ENCODE data around the gene RXRG. TPM values are rescaled to one million over a fixed set of nuclear protein-coding genes. Genes with fewer than 3 reads are reported as not detected.

The RXRG gene
- total and polyA plus RNA-seq, 2 of the 8 experiments (the other 6 are each of a cell fraction or from before 2014, with no cell fraction given) = not detected

GRCh38 chr1:165369255-165369848, 75.6 kb downstream of the RXRG start:
- no peak overlapping the region for H3K4me3 ChIP-seq (ENCODE audit: extremely low read depth in 1 of 4, insufficient read depth in 2 of 4, low read depth in 3 of 4, low read length in 4 of 4)
- H3K27me3 ChIP-seq (replicated peaks in 1 of 4; ENCODE audit: control insufficient read depth in 3 of 4, extremely low read depth in 1 of 4, insufficient read depth in 3 of 4, low read length in 3 of 4) = peaks cover 0 to 10% (median under 1%) of the 10 kb centered on the region in 4 experiments; a peak in 1 of 7 replicates
- H3K18ac ChIP-seq (ENCODE audit: extremely low read depth, low read length) = no peak overlapping the region
- TF ChIP-seq RAD21 (IDR thresholded peaks at IDR 0.05 in 1 of 2, conservative IDR thresholded peaks at IDR 0.05 in 1 of 2; ENCODE audit: low read depth in 2 of 2, low read length in 2 of 2) = peak; percentile 75 to 80
- TF ChIP-seq CBX8 (IDR thresholded peaks at IDR 0.05; ENCODE audit: borderline replicate concordance, low read depth, low read length) = no peak
- 0 out of 2 replicates have a peak, but pooled peaks have one; percentile 39 for TF ChIP-seq MAX (IDR thresholded peaks at IDR 0.05)
- no peak for TF ChIP-seq NRF1 (IDR thresholded peaks at IDR 0.05; ENCODE audit: low read depth, low read length)
- TF ChIP-seq JUND (IDR thresholded peaks at IDR 0.05; ENCODE audit: low read length) = no peak
- no peak for TF ChIP-seq USF2 (IDR thresholded peaks at IDR 0.05; ENCODE audit: low read length)
- TF ChIP-seq CTCF (IDR thresholded peaks at IDR 0.05; ENCODE audit: control extremely low read depth in 1 of 3, insufficient read depth in 1 of 3, low read depth in 1 of 3, low read length in 3 of 3) = peak; percentile 82 to 93 (median 92)
- peak overlapping the region; percentile 36; the same call in 1 of the 2 replicates for H2BK15ac ChIP-seq (ENCODE audit: low read length)
- H2AFZ ChIP-seq (ENCODE audit: low read length) = 0 out of 2 replicates have a peak overlapping the region, but pooled peaks have one; percentile 10
- no peaks in the 10 kb centered on the region for H3K79me2 ChIP-seq (ENCODE audit: control insufficient read depth in 1 of 2, insufficient read depth in 2 of 2, low read length in 2 of 2)
- H2BK120ac ChIP-seq (replicated peaks; ENCODE audit: low read depth, low read length) = no peak overlapping the region
- no peak overlapping the region for H2BK20ac ChIP-seq (ENCODE audit: low read length)
- no peaks in the 10 kb centered on the region for H3K9me3 ChIP-seq (ENCODE audit: insufficient read depth in 2 of 2, low read depth in 1 of 2, low read length in 1 of 2)
- FAIRE-seq (peak; percentile 82), DNase-seq (ENCODE audit: low read depth in 1 of 2, low spot score in 2 of 2) (peak in 1 of 2 experiments; percentile 87)
- no peak overlapping the region for H4K91ac ChIP-seq (replicated peaks; ENCODE audit: insufficient read length, low read length)
- no peak overlapping the region for H3K56ac ChIP-seq (replicated peaks; ENCODE audit: insufficient read length, low read depth, low read length)
- H2BK5ac ChIP-seq (ENCODE audit: low read depth, low read length) = no peak overlapping the region
- no peaks in the 10 kb centered on the region for H3K23me2 ChIP-seq (ENCODE audit: low read depth, low read length)
- H4K20me1 ChIP-seq (replicated peaks in 1 of 2; ENCODE audit: control insufficient read depth in 1 of 2, insufficient read depth in 2 of 2, low read length in 2 of 2) = peaks cover 0 to 2% of the 10 kb centered on the region in 2 experiments
- peaks cover 0 to 4% (median 0%) of the 10 kb centered on the region in 4 experiments; a peak in 3 of 7 replicates for H3K4me1 ChIP-seq (replicated peaks in 1 of 4; ENCODE audit: control insufficient read depth in 3 of 4, insufficient read depth in 4 of 4, low read length in 3 of 4)
- POLR2A ChIA-PET (ENCODE audit: partially characterized antibody) = no interaction called here
- H2BK12ac ChIP-seq (ENCODE audit: low read depth, low read length) = no peak overlapping the region
- no peak overlapping the region for H4K8ac ChIP-seq (ENCODE audit: extremely low read depth, insufficient read depth, low read length)
- no peak overlapping the region for H3K23ac ChIP-seq (ENCODE audit: insufficient read length)
- WGBS, 2 experiments (ENCODE audit: extremely low coverage in 1 of 2, insufficient coverage in 1 of 2, insufficient read length in 1 of 2, insufficient replicate concordance in 2 of 2, low coverage in 1 of 2, low lambda C conversion rate in 2 of 2, missing lambda C conversion rate in 1 of 2) = 28% methylated on average over 9 of the region's 9 CpGs; no CpG with 5 or more reads in 1 of the 2 experiments
- H2AK5ac ChIP-seq (ENCODE audit: low read depth, low read length) = no peak overlapping the region
- no peak overlapping the region for H3K4me2 ChIP-seq (ENCODE audit: insufficient read depth in 1 of 2, low read depth in 2 of 2, low read length in 2 of 2)
- H3K36me3 ChIP-seq (ENCODE audit: control insufficient read depth in 2 of 4, insufficient read depth in 4 of 4, low read length in 3 of 4) = no peaks in the 10 kb centered on the region
- CTCF ChIA-PET (ENCODE audit: partially characterized antibody) = interaction anchor here (0.8 to 6.3 kb wide), 66 partner anchors 7 to 1010 kb away, joined by 3 to 138 read pairs (median 5); partner anchors contain the start of gene LMX1A
- no peak overlapping the region for H3K4ac ChIP-seq (replicated peaks; ENCODE audit: insufficient read length, low read depth, low read length)
- H3K9ac ChIP-seq (replicated peaks in 1 of 4; ENCODE audit: extremely low read depth in 1 of 4, low read depth in 3 of 4, low read length in 3 of 4) = no peak overlapping the region
- no peak overlapping the region for H3K27ac ChIP-seq (ENCODE audit: low read depth, low read length)
- no peaks in the 10 kb centered on the region for H3K79me1 ChIP-seq (ENCODE audit: low read depth, low read length)
- no peak overlapping the region for H3K14ac ChIP-seq (ENCODE audit: insufficient read length)
- H4K5ac ChIP-seq (ENCODE audit: insufficient read length, low read depth, low read length) = no peak overlapping the region
